Smooth muscle cell (in vitro differentiated cells): ENCODE data around the gene SACM1L. TPM values are rescaled to one million over a fixed set of nuclear protein-coding genes. Genes with fewer than 3 reads are reported as not detected.

Experiments
- DNase-seq: peaks from one replicate; lab custom pipeline; 2025; ENCODE audit not compliant: unreplicated experiment; lab: John Stamatoyannopoulos, UW
- H2AFZ ChIP-seq: fragments of 200-600 bp; sonication (generic); 2 replicates; pipeline ENCODE4 v1.6.0; 2016; ENCODE audit warnings: antibody characterized with exemption, low read depth, mild to moderate bottlenecking
- H3F3A ChIP-seq: fragments of 200-600 bp; sonication (generic); 2 replicates; pipeline ENCODE4 v1.6.0; 2017; ENCODE audit warnings: antibody characterized with exemption, low read depth
- H3K27ac ChIP-seq: fragments of 200-600 bp; sonication (generic); 2 replicates; pipeline ENCODE4 v1.5.1; 2016; ENCODE audit warnings: low read depth, mild to moderate bottlenecking
- H3K27me3 ChIP-seq: fragments of 200-600 bp; sonication (generic); 2 replicates; pipeline ENCODE4 v1.6.1; 2016; ENCODE audit warnings: low read depth, mild to moderate bottlenecking
- H3K36me3 ChIP-seq: fragments of 200-600 bp; sonication (generic); 2 replicates; pipeline ENCODE4 v1.5.1; 2016; ENCODE audit warnings: low read depth
- H3K4me1 ChIP-seq: fragments of 200-600 bp; sonication (generic); 2 replicates; pipeline ENCODE4 v1.5.1; 2016; ENCODE audit warnings: low read depth
- H3K4me2 ChIP-seq: fragments of 200-600 bp; sonication (generic); 2 replicates; pipeline ENCODE4 v1.6.0; 2016; ENCODE audit warnings: mild to moderate bottlenecking
- H3K4me3 ChIP-seq: fragments of 200-600 bp; sonication (generic); 2 replicates; pipeline ENCODE4 v1.5.1; 2016; ENCODE audit warnings: mild to moderate bottlenecking
- H3K79me2 ChIP-seq: fragments of 200-600 bp; sonication (generic); 2 replicates; pipeline ENCODE4 v1.6.0; 2016; ENCODE audit warnings: low read depth, mild to moderate bottlenecking
- H3K9ac ChIP-seq: fragments of 200-600 bp; sonication (generic); 2 replicates; pipeline ENCODE4 v1.6.0; 2016; ENCODE audit warnings: low read depth
- H3K9me3 ChIP-seq: fragments of 200-600 bp; sonication (generic); replicated peaks from 2 replicates; pipeline ENCODE4 v1.5.1; 2016; ENCODE audit warnings: low read depth
- H4K20me1 ChIP-seq: fragments of 200-600 bp; sonication (generic); 2 replicates; pipeline ENCODE4 v1.6.0; 2016; ENCODE audit warnings: low read depth
- WGBS: methylation state at CpG from one replicate; pipeline ENCODE4 v1.1.7; 2016; ENCODE audit warnings: low lambda C conversion rate; 5-methylcytosine and 5-hydroxymethylcytosine counted together
- polyA plus RNA-seq: library from polyadenylated mRNA; unstranded; fragments of >200 nt; fragmentation: Nextera tagmentation; extraction: Ambion mirVana; gene quantifications from 2 replicates; pipeline ENCODE4 v1.2.1, GENCODE V29; 2016
- small RNA-seq: library from RNA; depleted of rRNA; stranded (forward); fragments of <200 nt; gene quantifications from one replicate; pipeline ENCODE3, GENCODE V24; 2014
- total RNA-seq: library from RNA; depleted of rRNA; stranded (reverse); fragments of >200 nt; gene quantifications from 2 replicates; pipeline ENCODE4 v1.2.3, GENCODE V29; 2014
- TF ChIP-seq, protein P1 (sequence below): fragments of 200-600 bp; sonication (generic); IDR thresholded peaks from 2 replicates; pipeline ENCODE4 v1.5.1; 2017; ENCODE audit warnings: borderline replicate concordance, mild to moderate bottlenecking, antibody characterized with exemption; ENCODE audit not compliant: insufficient read depth, poor library complexity, severe bottlenecking

The SACM1L gene
- total and polyA plus RNA-seq, 2 experiments from 2014 or later: 12.9 to 24.7 TPM

GRCh38 chr3:45793482-45794176 is 104.4 kb downstream of the SACM1L start:
- Histone ChIP-seq H3K9ac (no peak overlapping the region), H3K27ac (no peak overlapping the region), H3K27me3 (peaks cover 51% of the 10 kb centered on the region), H3K9me3 (no peaks in the 10 kb centered on the region), H3K4me3 (no peak overlapping the region), H2AFZ (no peak overlapping the region), H3K79me2 (no peaks in the 10 kb centered on the region), H4K20me1 (no peaks in the 10 kb centered on the region), H3K4me2 (no peak overlapping the region), H3K4me1 (no peaks in the 10 kb centered on the region), H3F3A (no peaks in the 10 kb centered on the region), H3K36me3 (no peaks in the 10 kb centered on the region)
- WGBS: 71% methylated on average over 9 of the region's 9 CpGs
- no peak for DNase-seq
- TF ChIP-seq, protein P1, sequence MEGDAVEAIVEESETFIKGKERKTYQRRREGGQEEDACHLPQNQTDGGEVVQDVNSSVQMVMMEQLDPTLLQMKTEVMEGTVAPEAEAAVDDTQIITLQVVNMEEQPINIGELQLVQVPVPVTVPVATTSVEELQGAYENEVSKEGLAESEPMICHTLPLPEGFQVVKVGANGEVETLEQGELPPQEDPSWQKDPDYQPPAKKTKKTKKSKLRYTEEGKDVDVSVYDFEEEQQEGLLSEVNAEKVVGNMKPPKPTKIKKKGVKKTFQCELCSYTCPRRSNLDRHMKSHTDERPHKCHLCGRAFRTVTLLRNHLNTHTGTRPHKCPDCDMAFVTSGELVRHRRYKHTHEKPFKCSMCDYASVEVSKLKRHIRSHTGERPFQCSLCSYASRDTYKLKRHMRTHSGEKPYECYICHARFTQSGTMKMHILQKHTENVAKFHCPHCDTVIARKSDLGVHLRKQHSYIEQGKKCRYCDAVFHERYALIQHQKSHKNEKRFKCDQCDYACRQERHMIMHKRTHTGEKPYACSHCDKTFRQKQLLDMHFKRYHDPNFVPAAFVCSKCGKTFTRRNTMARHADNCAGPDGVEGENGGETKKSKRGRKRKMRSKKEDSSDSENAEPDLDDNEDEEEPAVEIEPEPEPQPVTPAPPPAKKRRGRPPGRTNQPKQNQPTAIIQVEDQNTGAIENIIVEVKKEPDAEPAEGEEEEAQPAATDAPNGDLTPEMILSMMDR: no peak

DNA sequence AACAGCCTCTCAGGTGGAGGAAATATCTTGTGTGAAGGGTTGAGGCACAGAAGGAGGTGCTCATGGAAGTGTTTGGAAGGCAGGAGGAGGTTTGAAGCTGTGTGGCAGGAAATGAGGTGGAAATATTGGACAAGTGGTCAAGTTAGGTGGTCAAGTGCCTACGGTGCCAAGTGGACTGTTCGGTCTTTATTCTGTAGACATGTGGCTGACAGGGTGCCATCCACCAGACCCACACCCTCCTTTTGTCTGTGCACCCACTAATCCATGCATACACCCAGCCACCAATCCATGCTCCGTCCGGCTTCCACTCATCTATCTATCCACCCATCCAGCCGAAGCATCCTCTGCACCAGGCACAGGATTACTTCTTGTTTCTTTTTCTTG is 105.0 kb downstream of the SACM1L start:
- no peak overlapping the region for H3K4me3 ChIP-seq
- WGBS: 97% methylated on average over 4 of the region's 5 CpGs
- H2AFZ ChIP-seq: no peak overlapping the region
- H3K36me3 ChIP-seq: no peaks in the 10 kb centered on the region
- H3K27me3 ChIP-seq: peaks cover 56% of the 10 kb centered on the region
- no peak overlapping the region for H3K27ac ChIP-seq
- TF ChIP-seq, protein P1: no peak
- no peaks in the 10 kb centered on the region for H3K4me1 ChIP-seq
- no peaks in the 10 kb centered on the region for H3F3A ChIP-seq
- H3K4me2 ChIP-seq: no peak overlapping the region
- no peaks in the 10 kb centered on the region for H3K9me3 ChIP-seq
- no peak overlapping the region for H3K9ac ChIP-seq
- H4K20me1 ChIP-seq: no peaks in the 10 kb centered on the region
- no peak for DNase-seq
- H3K79me2 ChIP-seq: no peaks in the 10 kb centered on the region

GRCh38 chr3:45794660-45795059 is 105.5 kb downstream of the SACM1L start:
- Histone ChIP-seq H3F3A (no peaks in the 10 kb centered on the region), H3K9me3 (no peaks in the 10 kb centered on the region), H3K9ac (no peak overlapping the region), H3K27ac (no peak overlapping the region), H3K36me3 (no peaks in the 10 kb centered on the region), H3K27me3 (peaks cover 61% of the 10 kb centered on the region), H3K4me1 (no peaks in the 10 kb centered on the region), H2AFZ (no peak overlapping the region), H4K20me1 (no peaks in the 10 kb centered on the region), H3K79me2 (no peaks in the 10 kb centered on the region), H3K4me2 (no peak overlapping the region), H3K4me3 (no peak overlapping the region)
- no peak for DNase-seq
- TF ChIP-seq, protein P1: no peak
- 93% methylated on average over 1 of the region's 1 CpG for WGBS

Small RNAs within 50 kb of the gene (small RNA-seq; reads per million reads assigned to genes)
- not detected for gene RN7SL145P

Other genes with a start within 250 kb of the SACM1L start
- gene LIMD1, start 94.6 kb upstream of the SACM1L start, total RNA-seq: 3.8 and 4.6 TPM in 2 replicates
- gene LIMD1, start 94.6 kb upstream of the SACM1L start, polyA plus RNA-seq: 3.6 and 4.2 TPM in 2 replicates
- 0.36 and 0.49 TPM in 2 replicates for gene SLC6A20, start 107.1 kb downstream of the SACM1L start, total RNA-seq
- gene SLC6A20, start 107.1 kb downstream of the SACM1L start, polyA plus RNA-seq: 0.10 and 0.86 TPM in 2 replicates
- gene LZTFL1, start 152.7 kb downstream of the SACM1L start, total RNA-seq: 26.1 and 29.4 TPM in 2 replicates
- 5.8 and 8.6 TPM in 2 replicates for gene LZTFL1, start 152.7 kb downstream of the SACM1L start, polyA plus RNA-seq
- gene CCR9, start 197.1 kb downstream of the SACM1L start, total RNA-seq: not detected in 2 replicates
- not detected in 2 replicates for gene CCR9, start 197.1 kb downstream of the SACM1L start, polyA plus RNA-seq